DMS153 treated with DMSO at 0.1 percent for 48 hours (cell line): ENCODE data around the gene XPO1.
"Not testable (repeated sequence)": the region's sequence is repeated elsewhere in the genome, so short reads cannot be mapped to it uniquely, and the experiment has no call there.

Experiments used
- DNase-seq: peaks from one replicate; lab custom pipeline; 2025; ENCODE audit not compliant: unreplicated experiment; lab: John Stamatoyannopoulos, UW

The XPO1 gene

GRCh38 chr2:61538200-61538919, at the start of gene XPO1:
TSS of gene XPO1 (minus strand) at chr2:61538356. CDS start at chr2:61533897, 4,459 bp downstream.
- DNase-seq = peak; percentile 100

GRCh38 chr2:61586928-61587327, 48.8 kb upstream of the XPO1 start:
- DNase-seq = not testable (repeated sequence)

- DNase-seq = no peak
Observed at GRCh38 chr2:61585383-61585782, 47.2 kb upstream of the XPO1 start.

GRCh38 chr2:61584368-61584767, 46.2 kb upstream of the XPO1 start:
- DNase-seq = not testable (repeated sequence)

- no peak for DNase-seq
Observed at GRCh38 chr2:61582165-61582564, 44.0 kb upstream of the XPO1 start.

- no peak for DNase-seq
Observed at GRCh38 chr2:61581716-61582115, 43.6 kb upstream of the XPO1 start.

GRCh38 chr2:61575447-61575859, 37.3 kb upstream of the XPO1 start:
- no peak for DNase-seq

- no peak for DNase-seq
Observed at GRCh38 chr2:61566566-61566965, 28.4 kb upstream of the XPO1 start.

GRCh38 chr2:61562615-61563014, 24.5 kb upstream of the XPO1 start:
- no peak for DNase-seq

- DNase-seq = no peak
Observed at GRCh38 chr2:61558160-61558559, 20.0 kb upstream of the XPO1 start.

- DNase-seq = no peak
Observed at GRCh38 chr2:61557381-61557780, 19.2 kb upstream of the XPO1 start.

GRCh38 chr2:61554604-61555003, 16.4 kb upstream of the XPO1 start:
- DNase-seq = no peak

- no peak for DNase-seq
Observed at GRCh38 chr2:61550375-61551209, 12.4 kb upstream of the XPO1 start.

GRCh38 chr2:61549546-61549945, 11.4 kb upstream of the XPO1 start:
- no peak for DNase-seq

GRCh38 chr2:61543062-61543461, 4.9 kb upstream of the XPO1 start:
- DNase-seq = no peak

GRCh38 chr2:61540167-61540566, 2.0 kb upstream of the XPO1 start:
- DNase-seq = not testable (repeated sequence)

- DNase-seq = no peak
Observed at GRCh38 chr2:61538920-61539520, 864 bp upstream of the XPO1 start.

- DNase-seq = no peak
Observed at GRCh38 chr2:61537950-61538199, 281 bp downstream of the XPO1 start.

- DNase-seq = no peak
Observed at GRCh38 chr2:61537277-61537949, 743 bp downstream of the XPO1 start.

GRCh38 chr2:61536572-61537276, 1.4 kb downstream of the XPO1 start:
- DNase-seq = peak; percentile 42

GRCh38 chr2:61536180-61536571, 2.0 kb downstream of the XPO1 start:
- no peak for DNase-seq
